ENCODE data around the gene MAP4K3.
"Not testable (repeated sequence)": the region's sequence is repeated elsewhere in the genome, so short reads cannot be mapped to it uniquely, and the experiment has no call there.

MAP4K3 gene

GRCh38 chr2:39390216-39390615, 46.9 kb downstream of the MAP4K3 start:
- Histone ChIP-seq H3K9me3 (ENCODE audit: low read length) (peaks cover 2% of the 10 kb centered on the region), H3K4me3 (ENCODE audit: low read length) (no peak overlapping the region), H3K27me3 (ENCODE audit: insufficient read depth, low read length) (no peaks in the 10 kb centered on the region), H3K4me1 (ENCODE audit: insufficient read depth, low read length) (no peaks in the 10 kb centered on the region), H3K36me3 (ENCODE audit: insufficient read depth, low read length) (no peaks in the 10 kb centered on the region), H2AFZ (ENCODE audit: low read depth, low read length) (no peak overlapping the region)

- Histone ChIP-seq H3K4me1 (ENCODE audit: insufficient read depth, low read length) (no peaks in the 10 kb centered on the region), H3K36me3 (ENCODE audit: insufficient read depth, low read length) (no peaks in the 10 kb centered on the region), H3K27me3 (ENCODE audit: insufficient read depth, low read length) (no peaks in the 10 kb centered on the region), H3K9me3 (ENCODE audit: low read length) (no peaks in the 10 kb centered on the region), H2AFZ (ENCODE audit: low read depth, low read length) (no peak overlapping the region), H3K4me3 (ENCODE audit: low read length) (no peak overlapping the region)
Observed at GRCh38 chr2:39386064-39386463, 51.0 kb downstream of the MAP4K3 start.

GRCh38 chr2:39385172-39385571, 51.9 kb downstream of the MAP4K3 start:
- H2AFZ ChIP-seq (ENCODE audit: low read depth, low read length), result no peak overlapping the region
- H3K36me3 ChIP-seq (ENCODE audit: insufficient read depth, low read length), result no peaks in the 10 kb centered on the region
- H3K27me3 ChIP-seq (ENCODE audit: insufficient read depth, low read length), result no peaks in the 10 kb centered on the region
- H3K4me1 ChIP-seq (ENCODE audit: insufficient read depth, low read length), result peaks cover 2% of the 10 kb centered on the region
- no peaks in the 10 kb centered on the region for H3K9me3 ChIP-seq (ENCODE audit: low read length)
- no peak overlapping the region for H3K4me3 ChIP-seq (ENCODE audit: low read length)

GRCh38 chr2:39384071-39384470, 53.0 kb downstream of the MAP4K3 start:
- not testable (repeated sequence) for H3K4me1 ChIP-seq (ENCODE audit: insufficient read depth, low read length); H2AFZ ChIP-seq (ENCODE audit: low read depth, low read length); H3K4me3 ChIP-seq (ENCODE audit: low read length); H3K27me3 ChIP-seq (ENCODE audit: insufficient read depth, low read length); H3K36me3 ChIP-seq (ENCODE audit: insufficient read depth, low read length); H3K9me3 ChIP-seq (ENCODE audit: low read length)

GRCh38 chr2:39383146-39383545, 53.9 kb downstream of the MAP4K3 start:
- H3K4me1 ChIP-seq (ENCODE audit: insufficient read depth, low read length), result peaks cover 2% of the 10 kb centered on the region
- H3K4me3 ChIP-seq (ENCODE audit: low read length), result no peak overlapping the region
- H3K27me3 ChIP-seq (ENCODE audit: insufficient read depth, low read length), result no peaks in the 10 kb centered on the region
- H2AFZ ChIP-seq (ENCODE audit: low read depth, low read length), result no peak overlapping the region
- H3K9me3 ChIP-seq (ENCODE audit: low read length), result no peaks in the 10 kb centered on the region
- H3K36me3 ChIP-seq (ENCODE audit: insufficient read depth, low read length), result no peaks in the 10 kb centered on the region

- H3K4me1 ChIP-seq (ENCODE audit: insufficient read depth, low read length), result peaks cover 2% of the 10 kb centered on the region
Observed at GRCh38 chr2:39381653-39382052, 55.4 kb downstream of the MAP4K3 start.

GRCh38 chr2:39380525-39381150, 56.4 kb downstream of the MAP4K3 start:
- H3K9me3 ChIP-seq (ENCODE audit: low read length), result peaks cover 3% of the 10 kb centered on the region

More at GRCh38 chr2:39381653-39382052, 55.4 kb downstream of the MAP4K3 start:
- Histone ChIP-seq H3K9me3 (ENCODE audit: low read length) (no peaks in the 10 kb centered on the region), H2AFZ (ENCODE audit: low read depth, low read length) (no peak overlapping the region), H3K27me3 (ENCODE audit: insufficient read depth, low read length) (no peaks in the 10 kb centered on the region), H3K36me3 (ENCODE audit: insufficient read depth, low read length) (no peaks in the 10 kb centered on the region), H3K4me3 (ENCODE audit: low read length) (no peak overlapping the region)

GRCh38 chr2:39379643-39380524, 57.2 kb downstream of the MAP4K3 start:
- H3K27me3 ChIP-seq (ENCODE audit: insufficient read depth, low read length), result no peaks in the 10 kb centered on the region
- H3K36me3 ChIP-seq (ENCODE audit: insufficient read depth, low read length), result peaks cover 2% of the 10 kb centered on the region
- no peak overlapping the region for H3K4me3 ChIP-seq (ENCODE audit: low read length)
- H3K4me1 ChIP-seq (ENCODE audit: insufficient read depth, low read length), result peaks cover 2% of the 10 kb centered on the region
- H3K9me3 ChIP-seq (ENCODE audit: low read length), result peaks cover 6% of the 10 kb centered on the region
- H2AFZ ChIP-seq (ENCODE audit: low read depth, low read length), result no peak overlapping the region

More at GRCh38 chr2:39380525-39381150, 56.4 kb downstream of the MAP4K3 start:
- no peaks in the 10 kb centered on the region for H3K27me3 ChIP-seq (ENCODE audit: insufficient read depth, low read length)
- peaks cover 1% of the 10 kb centered on the region for H3K36me3 ChIP-seq (ENCODE audit: insufficient read depth, low read length)
- H2AFZ ChIP-seq (ENCODE audit: low read depth, low read length), result no peak overlapping the region
- peaks cover 2% of the 10 kb centered on the region for H3K4me1 ChIP-seq (ENCODE audit: insufficient read depth, low read length)
- H3K4me3 ChIP-seq (ENCODE audit: low read length), result no peak overlapping the region

GRCh38 chr2:39378968-39379367, 58.1 kb downstream of the MAP4K3 start:
- H3K9me3 ChIP-seq (ENCODE audit: low read length), result peaks cover 8% of the 10 kb centered on the region
- peaks cover 2% of the 10 kb centered on the region for H3K4me1 ChIP-seq (ENCODE audit: insufficient read depth, low read length)
- H3K4me3 ChIP-seq (ENCODE audit: low read length), result no peak overlapping the region
- H3K36me3 ChIP-seq (ENCODE audit: insufficient read depth, low read length), result peaks cover 2% of the 10 kb centered on the region
- no peak overlapping the region for H2AFZ ChIP-seq (ENCODE audit: low read depth, low read length)
- no peaks in the 10 kb centered on the region for H3K27me3 ChIP-seq (ENCODE audit: insufficient read depth, low read length)

GRCh38 chr2:39377226-39377939, 59.7 kb downstream of the MAP4K3 start:
- peaks cover 2% of the 10 kb centered on the region for H3K4me1 ChIP-seq (ENCODE audit: insufficient read depth, low read length)
- H2AFZ ChIP-seq (ENCODE audit: low read depth, low read length), result no peak overlapping the region
- peaks cover 14% of the 10 kb centered on the region for H3K9me3 ChIP-seq (ENCODE audit: low read length)
- no peak overlapping the region for H3K4me3 ChIP-seq (ENCODE audit: low read length)
- H3K27me3 ChIP-seq (ENCODE audit: insufficient read depth, low read length), result no peaks in the 10 kb centered on the region
- peaks cover 7% of the 10 kb centered on the region for H3K36me3 ChIP-seq (ENCODE audit: insufficient read depth, low read length)

- Histone ChIP-seq H3K36me3 (ENCODE audit: insufficient read depth, low read length) (peaks cover 10% of the 10 kb centered on the region), H3K4me3 (ENCODE audit: low read length) (no peak overlapping the region), H2AFZ (ENCODE audit: low read depth, low read length) (no peak overlapping the region), H3K4me1 (ENCODE audit: insufficient read depth, low read length) (peaks cover 2% of the 10 kb centered on the region), H3K9me3 (ENCODE audit: low read length) (peaks cover 15% of the 10 kb centered on the region), H3K27me3 (ENCODE audit: insufficient read depth, low read length) (no peaks in the 10 kb centered on the region)
Observed at GRCh38 chr2:39375917-39376316, 61.2 kb downstream of the MAP4K3 start.

GRCh38 chr2:39373181-39373802, 63.8 kb downstream of the MAP4K3 start:
- no peak overlapping the region for H3K4me3 ChIP-seq (ENCODE audit: low read length)
- H3K9me3 ChIP-seq (ENCODE audit: low read length), result peaks cover 15% of the 10 kb centered on the region
- no peaks in the 10 kb centered on the region for H3K27me3 ChIP-seq (ENCODE audit: insufficient read depth, low read length)
- H3K4me1 ChIP-seq (ENCODE audit: insufficient read depth, low read length), result no peaks in the 10 kb centered on the region
- H3K36me3 ChIP-seq (ENCODE audit: insufficient read depth, low read length), result peaks cover 10% of the 10 kb centered on the region
- H2AFZ ChIP-seq (ENCODE audit: low read depth, low read length), result no peak overlapping the region

GRCh38 chr2:39370101-39370500, 67.0 kb downstream of the MAP4K3 start:
- Histone ChIP-seq H3K36me3 (ENCODE audit: insufficient read depth, low read length) (peaks cover 10% of the 10 kb centered on the region), H3K9me3 (ENCODE audit: low read length) (peaks cover 12% of the 10 kb centered on the region), H2AFZ (ENCODE audit: low read depth, low read length) (no peak overlapping the region), H3K4me1 (ENCODE audit: insufficient read depth, low read length) (no peaks in the 10 kb centered on the region), H3K4me3 (ENCODE audit: low read length) (no peak overlapping the region), H3K27me3 (ENCODE audit: insufficient read depth, low read length) (no peaks in the 10 kb centered on the region)

Measured in neuron (in vitro differentiated cells).